ENCODE data around the gene FAAP100.
"Not testable (repeated sequence)": the region's sequence is repeated elsewhere in the genome, so short reads cannot be mapped to it uniquely, and the experiment has no call there.

The FAAP100 gene

GRCh38 chr17:81537343-81537855, 14.8 kb downstream of the FAAP100 start:
- peak; percentile 43 for DNase-seq

GRCh38 chr17:81536299-81537290, 15.6 kb downstream of the FAAP100 start:
- DNase-seq: no peak

- DNase-seq: no peak
Measured at GRCh38 chr17:81535480-81536298, 16.5 kb downstream of the FAAP100 start.

GRCh38 chr17:81535007-81535328, 17.2 kb downstream of the FAAP100 start:
- no peak for DNase-seq

- no peak for DNase-seq
Measured at GRCh38 chr17:81534157-81535006, 17.8 kb downstream of the FAAP100 start.

GRCh38 chr17:81533339-81534141, 18.6 kb downstream of the FAAP100 start:
- no peak for DNase-seq

- DNase-seq: no peak
Measured at GRCh38 chr17:81532490-81533287, 19.5 kb downstream of the FAAP100 start.

- not testable (repeated sequence) for DNase-seq
Measured at GRCh38 chr17:81531998-81532404, 20.2 kb downstream of the FAAP100 start.

GRCh38 chr17:81531013-81531412, 21.1 kb downstream of the FAAP100 start:
- DNase-seq: not testable (repeated sequence)

- no peak for DNase-seq
Measured at GRCh38 chr17:81529437-81529803, 22.7 kb downstream of the FAAP100 start.

- no peak for DNase-seq
Measured at GRCh38 chr17:81528651-81529436, 23.3 kb downstream of the FAAP100 start.

GRCh38 chr17:81528384-81528650, 23.8 kb downstream of the FAAP100 start:
- DNase-seq: no peak

- no peak for DNase-seq
Measured at GRCh38 chr17:81527591-81528383, 24.4 kb downstream of the FAAP100 start, which contains the start of gene FSCN2. Gene FSCN2, plus strand, starts transcription at chr17:81528377. Its CDS starts 155 bp downstream, at chr17:81528532.

GRCh38 chr17:81526662-81527571, 25.2 kb downstream of the FAAP100 start:
- DNase-seq: no peak

- DNase-seq: no peak
Measured at GRCh38 chr17:81524865-81525159, 27.3 kb downstream of the FAAP100 start.

- DNase-seq: no peak
Measured at GRCh38 chr17:81524039-81524864, 27.9 kb downstream of the FAAP100 start.

GRCh38 chr17:81523402-81524038, 28.6 kb downstream of the FAAP100 start:
- DNase-seq: no peak

Data from activated T-cell treated with anti-CD3 and anti-CD28 coated beads, Interleukin-2, amount 50 U/mL, for 1 hour (primary cell).